GM18868 (cell line): ENCODE measurements around the gene CHCHD6.

Experiments
- ATAC-seq: cut with Tn5 transposase; IDR thresholded peaks from one replicate; pipeline ENCODE4 v1.9.1; 2021; ENCODE audit warnings: mild to moderate bottlenecking, moderate library complexity; ENCODE audit not compliant: unreplicated experiment

CHCHD6 gene

GRCh38 chr3:127003175-127003555 is 299.1 kb downstream of the CHCHD6 start:
- ATAC-seq = no peak

- ATAC-seq = no peak
These were observed 299.7 kb downstream of the CHCHD6 start for GRCh38 chr3:127003601-127004280.

- ATAC-seq = no peak
These were observed 300.8 kb downstream of the CHCHD6 start for GRCh38 chr3:127004641-127005397.

- no peak for ATAC-seq
These were observed 301.9 kb downstream of the CHCHD6 start for GRCh38 chr3:127005864-127006500.

GRCh38 chr3:127006781-127007436 is 302.9 kb downstream of the CHCHD6 start:
- no peak for ATAC-seq

- no peak for ATAC-seq
These were observed 304.2 kb downstream of the CHCHD6 start for GRCh38 chr3:127008236-127008635.

GRCh38 chr3:127009531-127009930 is 305.5 kb downstream of the CHCHD6 start:
- ATAC-seq = no peak
